OCI-LY1 (cell line): Measurements from ENCODE around the gene ATP2B2.

Experiments
- CTCF ChIP-seq: fragments of 200-600 bp; sonication (generic), shearing (Covaris generic); IDR thresholded peaks from 2 replicates; pipeline ENCODE4 v1.5.1; 2017; ENCODE audit warnings: mild to moderate bottlenecking, antibody characterized with exemption, low read length, moderate library complexity, mixed read lengths
- EZH2 ChIP-seq: fragments of 200-600 bp; sonication (generic), shearing (Covaris generic); IDR thresholded peaks from 2 replicates; pipeline ENCODE4 v1.8.0; 2017; ENCODE audit warnings: borderline replicate concordance, mixed run types, mild to moderate bottlenecking, antibody characterized with exemption, low read length, moderate library complexity, mixed read lengths

GRCh38 chr3:10515396-10515795 is 10.0 kb upstream of the ATP2B2 start:
- TF ChIP-seq CTCF = no peak
- TF ChIP-seq EZH2 = no peak
